ENCODE results near the gene RECQL5.

RECQL5 gene

GRCh38 chr17:75611851-75612429 lies 55.0 kb downstream of the RECQL5 start:
- H3K4me1 ChIP-seq (ENCODE audit: control insufficient read depth, insufficient read depth, low read depth, low read length), result no peaks in the 10 kb centered on the region
- no peaks in the 10 kb centered on the region for H3K27me3 ChIP-seq (ENCODE audit: control insufficient read depth in 1 of 2, insufficient read depth in 1 of 2, low read length in 2 of 2)
- H2BK120ac ChIP-seq (ENCODE audit: low read depth, low read length), result no peak overlapping the region
- DNase-seq, result no peak
- no peak overlapping the region for H3K18ac ChIP-seq (ENCODE audit: low read depth in 1 of 2, low read length in 2 of 2)
- no peak overlapping the region for H4K91ac ChIP-seq (ENCODE audit: low read length)
- peaks cover 0 to 6% of the 10 kb centered on the region in 2 experiments for H3K36me3 ChIP-seq (ENCODE audit: control insufficient read depth in 1 of 2, insufficient read depth in 2 of 2, low read depth in 1 of 2, low read length in 2 of 2)
- H3K9ac ChIP-seq (ENCODE audit: low read length), result no peak overlapping the region
- no peak overlapping the region for H3K4ac ChIP-seq (ENCODE audit: low read depth in 1 of 2, low read length in 2 of 2)
- no peak overlapping the region for H3K14ac ChIP-seq (ENCODE audit: low read length in 2 of 2)
- no peak overlapping the region for H2BK15ac ChIP-seq (ENCODE audit: low read depth, poor library complexity, severe bottlenecking)
- H3K4me3 ChIP-seq (ENCODE audit: insufficient read depth in 1 of 2, low read depth in 1 of 2, low read length in 2 of 2), result no peak overlapping the region
- H3K27ac ChIP-seq (ENCODE audit: low read length, poor library complexity, severe bottlenecking), result no peak overlapping the region
- H2BK12ac ChIP-seq (ENCODE audit: low read length in 2 of 2), result no peak overlapping the region
- no peaks in the 10 kb centered on the region for H3K9me3 ChIP-seq (ENCODE audit: control insufficient read depth, low read length)
- H3K79me1 ChIP-seq (replicated peaks; ENCODE audit: low read length, poor library complexity, severe bottlenecking), result no peaks in the 10 kb centered on the region
- no peak overlapping the region for H2AK5ac ChIP-seq (ENCODE audit: low read length, severe bottlenecking)
- no peak overlapping the region for H3K4me2 ChIP-seq (ENCODE audit: low read length, poor library complexity, severe bottlenecking)
- H3K23ac ChIP-seq (ENCODE audit: low read length in 2 of 2), result no peak overlapping the region
- 92% methylated on average over 20 of the region's 20 CpGs for WGBS
- H4K8ac ChIP-seq (ENCODE audit: low read length), result no peak overlapping the region
- H2AFZ ChIP-seq (ENCODE audit: low read depth, low read length), result no peak overlapping the region
- H2BK5ac ChIP-seq (ENCODE audit: low read depth, low read length, poor library complexity, severe bottlenecking), result no peak overlapping the region

GRCh38 chr17:75610103-75610984 lies 56.6 kb downstream of the RECQL5 start:
- Histone ChIP-seq H2AK5ac (ENCODE audit: low read length, severe bottlenecking) (no peak overlapping the region), H3K4me3 (ENCODE audit: insufficient read depth in 1 of 2, low read depth in 1 of 2, low read length in 2 of 2) (no peak overlapping the region), H3K4me2 (ENCODE audit: low read length, poor library complexity, severe bottlenecking) (no peak overlapping the region), H2BK5ac (ENCODE audit: low read depth, low read length, poor library complexity, severe bottlenecking) (no peak overlapping the region), H2BK15ac (ENCODE audit: low read depth, poor library complexity, severe bottlenecking) (no peak overlapping the region), H3K27ac (ENCODE audit: low read length, poor library complexity, severe bottlenecking) (no peak overlapping the region), H2BK120ac (ENCODE audit: low read depth, low read length) (no peak overlapping the region), H3K14ac (ENCODE audit: low read length in 2 of 2) (no peak overlapping the region), H3K9ac (ENCODE audit: low read length) (no peak overlapping the region), H3K79me1 (replicated peaks; ENCODE audit: low read length, poor library complexity, severe bottlenecking) (no peaks in the 10 kb centered on the region), H3K4ac (ENCODE audit: low read depth in 1 of 2, low read length in 2 of 2) (no peak overlapping the region), H3K18ac (ENCODE audit: low read depth in 1 of 2, low read length in 2 of 2) (no peak overlapping the region), H3K9me3 (ENCODE audit: control insufficient read depth, low read length) (no peaks in the 10 kb centered on the region), H4K91ac (ENCODE audit: low read length) (no peak overlapping the region), H3K36me3 (ENCODE audit: control insufficient read depth in 1 of 2, insufficient read depth in 2 of 2, low read depth in 1 of 2, low read length in 2 of 2) (peaks cover 0 to 6% of the 10 kb centered on the region in 2 experiments), H2BK12ac (ENCODE audit: low read length in 2 of 2) (no peak overlapping the region), H3K23ac (ENCODE audit: low read length in 2 of 2) (no peak overlapping the region), H3K4me1 (ENCODE audit: control insufficient read depth, insufficient read depth, low read depth, low read length) (no peaks in the 10 kb centered on the region), H4K8ac (ENCODE audit: low read length) (no peak overlapping the region), H3K27me3 (ENCODE audit: control insufficient read depth in 1 of 2, insufficient read depth in 1 of 2, low read length in 2 of 2) (no peaks in the 10 kb centered on the region), H2AFZ (ENCODE audit: low read depth, low read length) (no peak overlapping the region)
- DNase-seq, result no peak
- 88% methylated on average over 25 of the region's 25 CpGs for WGBS

- Histone ChIP-seq H2BK5ac (ENCODE audit: low read depth, low read length, poor library complexity, severe bottlenecking) (no peak overlapping the region), H3K18ac (ENCODE audit: low read depth in 1 of 2, low read length in 2 of 2) (no peak overlapping the region), H3K79me1 (replicated peaks; ENCODE audit: low read length, poor library complexity, severe bottlenecking) (no peaks in the 10 kb centered on the region), H2AK5ac (ENCODE audit: low read length, severe bottlenecking) (no peak overlapping the region), H2BK12ac (ENCODE audit: low read length in 2 of 2) (no peak overlapping the region), H3K4me3 (ENCODE audit: insufficient read depth in 1 of 2, low read depth in 1 of 2, low read length in 2 of 2) (no peak overlapping the region), H4K8ac (ENCODE audit: low read length) (no peak overlapping the region), H3K27ac (ENCODE audit: low read length, poor library complexity, severe bottlenecking) (no peak overlapping the region), H3K4me2 (ENCODE audit: low read length, poor library complexity, severe bottlenecking) (no peak overlapping the region), H2AFZ (ENCODE audit: low read depth, low read length) (no peak overlapping the region), H3K9ac (ENCODE audit: low read length) (no peak overlapping the region), H3K23ac (ENCODE audit: low read length in 2 of 2) (no peak overlapping the region), H3K36me3 (ENCODE audit: control insufficient read depth in 1 of 2, insufficient read depth in 2 of 2, low read depth in 1 of 2, low read length in 2 of 2) (no peaks in the 10 kb centered on the region), H3K14ac (ENCODE audit: low read length in 2 of 2) (no peak overlapping the region), H3K4ac (ENCODE audit: low read depth in 1 of 2, low read length in 2 of 2) (no peak overlapping the region), H3K9me3 (ENCODE audit: control insufficient read depth, low read length) (no peaks in the 10 kb centered on the region), H3K4me1 (ENCODE audit: control insufficient read depth, insufficient read depth, low read depth, low read length) (peaks cover 11% of the 10 kb centered on the region), H3K27me3 (ENCODE audit: control insufficient read depth in 1 of 2, insufficient read depth in 1 of 2, low read length in 2 of 2) (no peaks in the 10 kb centered on the region), H2BK15ac (ENCODE audit: low read depth, poor library complexity, severe bottlenecking) (no peak overlapping the region), H2BK120ac (ENCODE audit: low read depth, low read length) (no peak overlapping the region), H4K91ac (ENCODE audit: low read length) (no peak overlapping the region)
- no peak for DNase-seq
- 92% methylated on average over 4 of the region's 5 CpGs for WGBS
Measured at GRCh38 chr17:75607086-75607485, 59.9 kb downstream of the RECQL5 start.

- Histone ChIP-seq H2BK120ac (ENCODE audit: low read depth, low read length) (no peak overlapping the region), H3K79me1 (replicated peaks; ENCODE audit: low read length, poor library complexity, severe bottlenecking) (no peaks in the 10 kb centered on the region), H3K9me3 (ENCODE audit: control insufficient read depth, low read length) (no peaks in the 10 kb centered on the region), H4K91ac (ENCODE audit: low read length) (no peak overlapping the region), H3K18ac (ENCODE audit: low read depth in 1 of 2, low read length in 2 of 2) (no peak overlapping the region), H3K27ac (ENCODE audit: low read length, poor library complexity, severe bottlenecking) (no peak overlapping the region), H3K4me1 (ENCODE audit: control insufficient read depth, insufficient read depth, low read depth, low read length) (peaks cover 15% of the 10 kb centered on the region), H3K27me3 (ENCODE audit: control insufficient read depth in 1 of 2, insufficient read depth in 1 of 2, low read length in 2 of 2) (peaks cover 0 to 7% of the 10 kb centered on the region in 2 experiments), H2AK5ac (ENCODE audit: low read length, severe bottlenecking) (no peak overlapping the region), H3K4me2 (ENCODE audit: low read length, poor library complexity, severe bottlenecking) (no peak overlapping the region), H3K14ac (ENCODE audit: low read length in 2 of 2) (no peak overlapping the region), H2BK5ac (ENCODE audit: low read depth, low read length, poor library complexity, severe bottlenecking) (no peak overlapping the region), H3K9ac (ENCODE audit: low read length) (no peak overlapping the region), H2AFZ (ENCODE audit: low read depth, low read length) (no peak overlapping the region), H2BK12ac (ENCODE audit: low read length in 2 of 2) (no peak overlapping the region), H2BK15ac (ENCODE audit: low read depth, poor library complexity, severe bottlenecking) (no peak overlapping the region), H3K4me3 (ENCODE audit: insufficient read depth in 1 of 2, low read depth in 1 of 2, low read length in 2 of 2) (no peak overlapping the region), H3K4ac (ENCODE audit: low read depth in 1 of 2, low read length in 2 of 2) (no peak overlapping the region), H3K23ac (ENCODE audit: low read length in 2 of 2) (no peak overlapping the region), H3K36me3 (ENCODE audit: control insufficient read depth in 1 of 2, insufficient read depth in 2 of 2, low read depth in 1 of 2, low read length in 2 of 2) (no peaks in the 10 kb centered on the region), H4K8ac (ENCODE audit: low read length) (no peak overlapping the region)
- WGBS, result 87% methylated on average over 16 of the region's 16 CpGs
- DNase-seq, result no peak
Measured at GRCh38 chr17:75605790-75606189, 61.2 kb downstream of the RECQL5 start.
